Measurements from ENCODE around the gene ADAMTS1.
"Not testable (repeated sequence)": the region's sequence is repeated elsewhere in the genome, so short reads cannot be mapped to it uniquely, and the experiment has no call there.

ADAMTS1 gene

GRCh38 chr21:26845066-26845758, at the start of gene ADAMTS1:
TSS of gene ADAMTS1 (minus strand) at chr21:26845409. CDS start at chr21:26844954, 455 bp downstream.
- peak; percentile 69 for DNase-seq

- DNase-seq = no peak
Observed at GRCh38 chr21:26892151-26892550, 46.9 kb upstream of the ADAMTS1 start.

- no peak for DNase-seq
Observed at GRCh38 chr21:26888931-26889330, 43.7 kb upstream of the ADAMTS1 start.

- DNase-seq = no peak
Observed at GRCh38 chr21:26888256-26888655, 43.0 kb upstream of the ADAMTS1 start.

GRCh38 chr21:26887251-26887650, 42.0 kb upstream of the ADAMTS1 start:
- no peak for DNase-seq

- no peak for DNase-seq
Observed at GRCh38 chr21:26884436-26884835, 39.2 kb upstream of the ADAMTS1 start.

- DNase-seq = no peak
Observed at GRCh38 chr21:26883768-26884167, 38.6 kb upstream of the ADAMTS1 start.

GRCh38 chr21:26881504-26882228, 36.5 kb upstream of the ADAMTS1 start:
- DNase-seq = no peak

- DNase-seq = no peak
Observed at GRCh38 chr21:26877018-26877417, 31.8 kb upstream of the ADAMTS1 start.

- DNase-seq = no peak
Observed at GRCh38 chr21:26874347-26874746, 29.1 kb upstream of the ADAMTS1 start.

- no peak for DNase-seq
Observed at GRCh38 chr21:26865857-26866256, 20.6 kb upstream of the ADAMTS1 start.

GRCh38 chr21:26856871-26857350, 11.7 kb upstream of the ADAMTS1 start:
- not testable (repeated sequence) for DNase-seq

GRCh38 chr21:26854695-26855094, 9.5 kb upstream of the ADAMTS1 start:
- not testable (repeated sequence) for DNase-seq

- DNase-seq = no peak
Observed at GRCh38 chr21:26852423-26852822, 7.2 kb upstream of the ADAMTS1 start.

- no peak for DNase-seq
Observed at GRCh38 chr21:26851109-26851944, 6.1 kb upstream of the ADAMTS1 start.

GRCh38 chr21:26850116-26850643, 5.0 kb upstream of the ADAMTS1 start:
- DNase-seq = peak; percentile 25

- DNase-seq = peak; percentile 16
Observed at GRCh38 chr21:26849428-26850115, 4.4 kb upstream of the ADAMTS1 start.

GRCh38 chr21:26847921-26848320, 2.7 kb upstream of the ADAMTS1 start:
- no peak for DNase-seq

GRCh38 chr21:26847002-26847401, 1.8 kb upstream of the ADAMTS1 start:
- no peak for DNase-seq

- no peak for DNase-seq
Observed at GRCh38 chr21:26846036-26846931, 1.1 kb upstream of the ADAMTS1 start.

- DNase-seq = no peak
Observed at GRCh38 chr21:26845759-26846035, 488 bp upstream of the ADAMTS1 start.
